SK-N-SH treated with all-trans-retinoic acid at 6 μM for 48 hours (cell line): Measurements from ENCODE around the gene TGFBRAP1.

Experiments used
- CREB5 ChIP-seq: fragments of 250-450 bp; sonication (Bioruptor Pico); IDR thresholded peaks from 2 replicates; pipeline ENCODE4 v1.5.1; 2020; ENCODE audit warnings: low read depth, mild to moderate bottlenecking, moderate library complexity
- PATZ1 ChIP-seq: fragments of 250-450 bp; sonication (Bioruptor Pico); IDR thresholded peaks from 2 replicates; pipeline ENCODE4 v1.8.0; 2020; ENCODE audit warnings: mild to moderate bottlenecking, moderate library complexity, borderline replicate concordance
- POU6F1 ChIP-seq: fragments of 250-450 bp; sonication (Bioruptor Pico); IDR thresholded peaks from 2 replicates; pipeline ENCODE4 v1.8.0; 2021; ENCODE audit warnings: low read depth, mild to moderate bottlenecking, moderate library complexity, borderline replicate concordance
- ZFP3 ChIP-seq: fragments of 250-450 bp; sonication (Bioruptor Pico); IDR thresholded peaks from 2 replicates; pipeline ENCODE4 v1.5.0; 2020; ENCODE audit warnings: mild to moderate bottlenecking, moderate library complexity
- ZNF565 ChIP-seq: fragments of 450-650 bp; formaldehyde crosslinking; conservative IDR thresholded peaks from 2 replicates; pipeline ENCODE4 v1.5.0; 2020; ENCODE audit warnings: low read depth, mild to moderate bottlenecking, moderate library complexity
- ZNF70 ChIP-seq: fragments of 450-650 bp; formaldehyde crosslinking; IDR thresholded peaks from 2 replicates; pipeline ENCODE4 v1.5.0; 2020; ENCODE audit warnings: mild to moderate bottlenecking, moderate library complexity

GRCh38 chr2:105328281-105329196, 996 bp downstream of the TGFBRAP1 start:
- TF ChIP-seq ZNF70 (CRISPR knock-in tag) (no peak), CREB5 (CRISPR knock-in tag) (no peak), PATZ1 (no peak), POU6F1 (CRISPR knock-in tag) (no peak), ZFP3 (no peak), ZNF565 (no peak)
